ENCODE data around the gene SHB.

GRCh38 chr9:37914701-37915358 lies 154.2 kb downstream of the SHB start:
- TF ChIP-seq CTCF (IDR thresholded peaks at IDR 0.05) (no peak), POLR2A (IDR thresholded peaks at IDR 0.05) (no peak), POLR2AphosphoS5 (IDR thresholded peaks at IDR 0.05; ENCODE audit: insufficient read depth in 1 of 2, low read depth in 1 of 2) (no peak)
